ENCODE measurements around the gene SNRNP200.

SNRNP200 gene

GRCh38 chr2:96336104-96336775 is 30.9 kb upstream of the SNRNP200 start:
- peak overlapping the region; percentile 83 for H3K4me3 Mint-ChIP-seq
- peak overlapping the region; percentile 98 for H3K27ac Mint-ChIP-seq
- intact Hi-C loops (cut with micrococcal nuclease) = loop anchor here (2.0 to 10.0 kb wide), 2 partner anchors 15 to 59 kb away; no protein-coding TSS in a partner anchor
- peaks cover 11% of the 10 kb centered on the region for H3K36me3 Mint-ChIP-seq (ENCODE audit: low read depth)
- H3K4me1 Mint-ChIP-seq (ENCODE audit: low read depth) = peaks cover 89% of the 10 kb centered on the region
- no peaks in the 10 kb centered on the region for H3K27me3 Mint-ChIP-seq
- no peaks in the 10 kb centered on the region for H3K9me3 Mint-ChIP-seq

- intact Hi-C loops (cut with micrococcal nuclease) = loop anchor here (10.0 kb wide), 1 partner anchor 61 kb away; no protein-coding TSS in a partner anchor
- H3K9me3 Mint-ChIP-seq = no peaks in the 10 kb centered on the region
- H3K27me3 Mint-ChIP-seq = no peaks in the 10 kb centered on the region
- peaks cover 33% of the 10 kb centered on the region for H3K36me3 Mint-ChIP-seq (ENCODE audit: low read depth)
- H3K4me1 Mint-ChIP-seq (ENCODE audit: low read depth) = peaks cover 77% of the 10 kb centered on the region
- peak overlapping the region; percentile 98 for H3K27ac Mint-ChIP-seq
- peak overlapping the region; percentile 83 for H3K4me3 Mint-ChIP-seq
These were observed 28.4 kb upstream of the SNRNP200 start for GRCh38 chr2:96333708-96334107.

- H3K27ac Mint-ChIP-seq = no peak overlapping the region
- no peaks in the 10 kb centered on the region for H3K27me3 Mint-ChIP-seq
- no peaks in the 10 kb centered on the region for H3K9me3 Mint-ChIP-seq
- H3K36me3 Mint-ChIP-seq (ENCODE audit: low read depth) = peaks cover 66% of the 10 kb centered on the region
- H3K4me1 Mint-ChIP-seq (ENCODE audit: low read depth) = peaks cover 81% of the 10 kb centered on the region
- H3K4me3 Mint-ChIP-seq = no peak overlapping the region
- intact Hi-C loops (cut with micrococcal nuclease) = loop anchor here (10.0 kb wide), 1 partner anchor 64 kb away; no protein-coding TSS in a partner anchor
These were observed 25.1 kb upstream of the SNRNP200 start for GRCh38 chr2:96330407-96330806.

- H3K4me1 Mint-ChIP-seq (ENCODE audit: low read depth) = peaks cover 83% of the 10 kb centered on the region
- H3K9me3 Mint-ChIP-seq = no peaks in the 10 kb centered on the region
- no peaks in the 10 kb centered on the region for H3K27me3 Mint-ChIP-seq
- intact Hi-C loops (cut with micrococcal nuclease) = loop anchor here (10.0 kb wide), 1 partner anchor 65 kb away; no protein-coding TSS in a partner anchor
- H3K4me3 Mint-ChIP-seq = no peak overlapping the region
- peaks cover 72% of the 10 kb centered on the region for H3K36me3 Mint-ChIP-seq (ENCODE audit: low read depth)
- no peak overlapping the region for H3K27ac Mint-ChIP-seq
These were observed 24.5 kb upstream of the SNRNP200 start for GRCh38 chr2:96329874-96330273.

- peaks cover 73% of the 10 kb centered on the region for H3K36me3 Mint-ChIP-seq (ENCODE audit: low read depth)
- peaks cover 83% of the 10 kb centered on the region for H3K4me1 Mint-ChIP-seq (ENCODE audit: low read depth)
- intact Hi-C loops (cut with micrococcal nuclease) = no loop called here
- H3K4me3 Mint-ChIP-seq = no peak overlapping the region
- H3K9me3 Mint-ChIP-seq = no peaks in the 10 kb centered on the region
- H3K27ac Mint-ChIP-seq = no peak overlapping the region
- H3K27me3 Mint-ChIP-seq = no peaks in the 10 kb centered on the region
These were observed 24.1 kb upstream of the SNRNP200 start for GRCh38 chr2:96329456-96329855.

GRCh38 chr2:96326990-96327820 is 21.9 kb upstream of the SNRNP200 start:
- H3K27me3 Mint-ChIP-seq = no peaks in the 10 kb centered on the region
- H3K36me3 Mint-ChIP-seq (ENCODE audit: low read depth) = peaks cover 63% of the 10 kb centered on the region
- H3K4me3 Mint-ChIP-seq = peak overlapping the region; percentile 91
- H3K9me3 Mint-ChIP-seq = no peaks in the 10 kb centered on the region
- H3K4me1 Mint-ChIP-seq (ENCODE audit: low read depth) = peaks cover 73% of the 10 kb centered on the region
- H3K27ac Mint-ChIP-seq = peak overlapping the region; percentile 96
- intact Hi-C loops (cut with micrococcal nuclease) = no loop called here

- H3K36me3 Mint-ChIP-seq (ENCODE audit: low read depth) = peaks cover 64% of the 10 kb centered on the region
- intact Hi-C loops (cut with micrococcal nuclease) = no loop called here
- H3K4me1 Mint-ChIP-seq (ENCODE audit: low read depth) = peaks cover 66% of the 10 kb centered on the region
- peak overlapping the region; percentile 96 for H3K27ac Mint-ChIP-seq
- no peaks in the 10 kb centered on the region for H3K9me3 Mint-ChIP-seq
- peak overlapping the region; percentile 91 for H3K4me3 Mint-ChIP-seq
- no peaks in the 10 kb centered on the region for H3K27me3 Mint-ChIP-seq
These were observed 21.2 kb upstream of the SNRNP200 start for GRCh38 chr2:96326564-96326963.

GRCh38 chr2:96325884-96326255 is 20.5 kb upstream of the SNRNP200 start:
- H3K36me3 Mint-ChIP-seq (ENCODE audit: low read depth) = peaks cover 67% of the 10 kb centered on the region
- H3K27ac Mint-ChIP-seq = peak overlapping the region; percentile 96
- peaks cover 62% of the 10 kb centered on the region for H3K4me1 Mint-ChIP-seq (ENCODE audit: low read depth)
- H3K4me3 Mint-ChIP-seq = peak overlapping the region; percentile 91
- intact Hi-C loops (cut with micrococcal nuclease) = no loop called here
- H3K27me3 Mint-ChIP-seq = no peaks in the 10 kb centered on the region
- H3K9me3 Mint-ChIP-seq = no peaks in the 10 kb centered on the region

GRCh38 chr2:96325041-96325883 is 19.9 kb upstream of the SNRNP200 start, which contains the start of gene ITPRIPL1:
ITPRIPL1 (plus strand) TSS chr2:96325317; CDS start chr2:96325840, 523 bp downstream.
- Mint-ChIP-seq H3K27ac (peak within 1 kb of the TSS; percentile 96), H3K36me3 (ENCODE audit: low read depth) (peaks cover 67% of the 10 kb centered on the region), H3K4me1 (ENCODE audit: low read depth) (peaks cover 61% of the 10 kb centered on the region), H3K4me3 (peak within 1 kb of the TSS; percentile 91), H3K9me3 (no peaks in the 10 kb centered on the region), H3K27me3 (no peaks in the 10 kb centered on the region)
- intact Hi-C loops (cut with micrococcal nuclease) = no loop called here

GRCh38 chr2:96324721-96325040 is 19.3 kb upstream of the SNRNP200 start:
- Mint-ChIP-seq H3K4me3 (peak overlapping the region; percentile 91), H3K27me3 (no peaks in the 10 kb centered on the region), H3K9me3 (no peaks in the 10 kb centered on the region), H3K36me3 (ENCODE audit: low read depth) (peaks cover 68% of the 10 kb centered on the region), H3K4me1 (ENCODE audit: low read depth) (peaks cover 61% of the 10 kb centered on the region), H3K27ac (peak overlapping the region; percentile 96)
- intact Hi-C loops (cut with micrococcal nuclease) = loop anchor here (5.0 kb wide), 1 partner anchor 33 kb away; no protein-coding TSS in a partner anchor

GRCh38 chr2:96323849-96324248 is 18.5 kb upstream of the SNRNP200 start:
- no peaks in the 10 kb centered on the region for H3K27me3 Mint-ChIP-seq
- no peak overlapping the region for H3K4me3 Mint-ChIP-seq
- no peaks in the 10 kb centered on the region for H3K9me3 Mint-ChIP-seq
- H3K4me1 Mint-ChIP-seq (ENCODE audit: low read depth) = peaks cover 65% of the 10 kb centered on the region
- peak overlapping the region; percentile 96 for H3K27ac Mint-ChIP-seq
- H3K36me3 Mint-ChIP-seq (ENCODE audit: low read depth) = peaks cover 66% of the 10 kb centered on the region
- intact Hi-C loops (cut with micrococcal nuclease) = loop anchor here (5.0 kb wide), 1 partner anchor 33 kb away; no protein-coding TSS in a partner anchor

- Mint-ChIP-seq H3K4me1 (ENCODE audit: low read depth) (peaks cover 60% of the 10 kb centered on the region), H3K9me3 (no peaks in the 10 kb centered on the region), H3K4me3 (peak overlapping the region; percentile 89), H3K36me3 (ENCODE audit: low read depth) (peaks cover 56% of the 10 kb centered on the region), H3K27me3 (no peaks in the 10 kb centered on the region), H3K27ac (peak overlapping the region; percentile 95)
- intact Hi-C loops (cut with micrococcal nuclease) = loop anchor here (2.0 to 5.0 kb wide), 3 partner anchors 16 to 36 kb away; partner anchors contain the start of gene SNRNP200
These were observed 15.6 kb upstream of the SNRNP200 start for GRCh38 chr2:96320728-96321622.
